HEK293T (cell line): ENCODE data around the gene IP6K3.

Experiments used
- ARNT ChIP-seq: fragments of 450-650 bp; IDR thresholded peaks from 2 replicates; pipeline ENCODE4 v1.6.1; 2017; ENCODE audit warnings: mild to moderate bottlenecking
- BHLHE40 ChIP-seq: fragments of 450-650 bp; IDR thresholded peaks from 2 replicates; pipeline ENCODE4 v1.6.1; 2016; ENCODE audit warnings: mild to moderate bottlenecking, moderate library complexity, borderline replicate concordance
- FOXK2 ChIP-seq: fragments of 450-650 bp; IDR thresholded peaks from 2 replicates; pipeline ENCODE4 v1.6.1; 2016; ENCODE audit warnings: mild to moderate bottlenecking
- FOXM1 ChIP-seq: fragments of 450-650 bp; IDR thresholded peaks from 2 replicates; pipeline ENCODE4 v1.6.1; 2017; ENCODE audit warnings: mild to moderate bottlenecking, borderline replicate concordance
- HDGF ChIP-seq: fragments of 450-650 bp; IDR thresholded peaks from 2 replicates; pipeline ENCODE4 v1.6.1; 2017; ENCODE audit warnings: antibody characterized with exemption, borderline replicate concordance
- L3MBTL2 ChIP-seq: fragments of 450-650 bp; conservative IDR thresholded peaks from 2 replicates; pipeline ENCODE4 v1.6.1; 2016; ENCODE audit warnings: mild to moderate bottlenecking
- SUZ12 ChIP-seq: fragments of 450-650 bp; IDR thresholded peaks from 2 replicates; pipeline ENCODE4 v1.6.1; 2016; ENCODE audit warnings: mild to moderate bottlenecking
- TARDBP ChIP-seq: fragments of 450-650 bp; IDR thresholded peaks from 2 replicates; pipeline ENCODE4 v1.6.1; 2016
- ZNF384 ChIP-seq: fragments of 450-650 bp; IDR thresholded peaks from 2 replicates; pipeline ENCODE4 v1.6.1; 2016
- TF ChIP-seq, protein P1 (sequence below): fragments of 450-650 bp; IDR thresholded peaks from 2 replicates; pipeline ENCODE4 v1.6.1; 2016

DNA sequence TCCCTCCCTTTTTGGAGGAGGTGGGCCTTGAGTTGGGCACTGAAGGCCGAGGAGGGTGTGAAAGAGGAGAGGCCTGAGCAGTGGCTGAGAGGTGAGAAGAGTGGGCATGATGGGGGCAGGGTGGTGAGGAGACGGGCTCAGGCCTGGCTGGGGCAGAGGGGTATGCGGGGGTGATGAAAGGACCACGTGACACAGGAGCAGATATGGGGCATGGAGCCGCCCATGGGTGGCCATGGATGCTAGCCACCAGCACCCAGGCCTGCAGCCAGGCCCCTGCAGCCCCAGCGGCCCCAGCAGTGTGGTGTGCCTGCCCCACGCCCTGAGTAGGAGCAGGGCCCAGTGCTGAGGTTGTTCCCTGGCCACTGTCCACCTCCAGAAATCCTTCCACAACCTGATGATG, 61.7 kb downstream of the IP6K3 start:
- TF ChIP-seq ZNF384 (no peak), SUZ12 (no peak), BHLHE40 (no peak), FOXK2 (no peak), HDGF (no peak), TARDBP (no peak), L3MBTL2 (no peak), FOXM1 (no peak), ARNT (no peak)
- TF ChIP-seq, protein P1, sequence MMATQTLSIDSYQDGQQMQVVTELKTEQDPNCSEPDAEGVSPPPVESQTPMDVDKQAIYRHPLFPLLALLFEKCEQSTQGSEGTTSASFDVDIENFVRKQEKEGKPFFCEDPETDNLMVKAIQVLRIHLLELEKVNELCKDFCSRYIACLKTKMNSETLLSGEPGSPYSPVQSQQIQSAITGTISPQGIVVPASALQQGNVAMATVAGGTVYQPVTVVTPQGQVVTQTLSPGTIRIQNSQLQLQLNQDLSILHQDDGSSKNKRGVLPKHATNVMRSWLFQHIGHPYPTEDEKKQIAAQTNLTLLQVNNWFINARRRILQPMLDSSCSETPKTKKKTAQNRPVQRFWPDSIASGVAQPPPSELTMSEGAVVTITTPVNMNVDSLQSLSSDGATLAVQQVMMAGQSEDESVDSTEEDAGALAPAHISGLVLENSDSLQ = no peak
